GM08714 (cell line): ENCODE measurements around the gene GM2A.
"Not testable (repeated sequence)": the region's sequence is repeated elsewhere in the genome, so short reads cannot be mapped to it uniquely, and the experiment has no call there.

Experiments
- H3K4me3 ChIP-seq: fragments of 200-500 bp; sonication (Bioruptor generic); 2 replicates; pipeline ENCODE4 v1.5.1; 2014; ENCODE audit warnings: mild to moderate bottlenecking, low read length, inconsistent platforms
- ZNF274 ChIP-seq: IDR thresholded peaks from 2 replicates; pipeline ENCODE4 v1.6.1; 2012; ENCODE audit warnings: mild to moderate bottlenecking, low read depth, low read length

The GM2A gene

DNA sequence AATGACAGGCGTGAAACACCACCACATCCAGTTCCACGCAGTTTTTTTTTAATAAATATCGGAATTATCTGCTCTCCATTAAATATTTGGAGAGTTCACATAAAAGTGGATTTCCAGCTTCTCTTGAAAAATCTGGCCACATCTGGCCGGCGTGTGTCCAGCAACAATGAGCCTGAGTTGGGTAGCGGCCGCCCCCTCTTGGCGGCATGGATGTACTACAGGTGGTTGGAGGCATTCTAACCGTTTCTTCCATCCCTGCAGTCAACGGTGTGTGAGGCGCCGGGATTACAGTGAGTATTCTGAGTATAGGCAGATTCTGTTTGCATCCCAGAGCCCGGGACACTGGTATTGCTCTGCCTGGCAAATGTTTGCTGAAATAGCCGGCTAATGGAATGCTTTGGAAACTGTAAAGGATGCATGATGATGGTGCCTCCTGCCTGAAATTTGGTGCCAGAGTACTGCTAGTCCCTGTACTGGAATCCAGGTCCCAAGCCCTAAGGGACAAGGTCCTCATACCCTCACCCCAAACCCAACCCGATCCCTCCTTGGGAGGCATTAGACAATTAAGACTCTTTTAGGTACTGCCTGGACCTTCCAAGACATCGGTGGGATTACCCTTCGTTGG is 13.6 kb upstream of the GM2A start:
- H3K4me3 ChIP-seq, result no peak overlapping the region; the same call in 1 of the 2 replicates
- no peak for TF ChIP-seq ZNF274

GRCh38 chr5:151240268-151240835 is 12.6 kb upstream of the GM2A start:
- not testable (repeated sequence) for H3K4me3 ChIP-seq

DNA sequence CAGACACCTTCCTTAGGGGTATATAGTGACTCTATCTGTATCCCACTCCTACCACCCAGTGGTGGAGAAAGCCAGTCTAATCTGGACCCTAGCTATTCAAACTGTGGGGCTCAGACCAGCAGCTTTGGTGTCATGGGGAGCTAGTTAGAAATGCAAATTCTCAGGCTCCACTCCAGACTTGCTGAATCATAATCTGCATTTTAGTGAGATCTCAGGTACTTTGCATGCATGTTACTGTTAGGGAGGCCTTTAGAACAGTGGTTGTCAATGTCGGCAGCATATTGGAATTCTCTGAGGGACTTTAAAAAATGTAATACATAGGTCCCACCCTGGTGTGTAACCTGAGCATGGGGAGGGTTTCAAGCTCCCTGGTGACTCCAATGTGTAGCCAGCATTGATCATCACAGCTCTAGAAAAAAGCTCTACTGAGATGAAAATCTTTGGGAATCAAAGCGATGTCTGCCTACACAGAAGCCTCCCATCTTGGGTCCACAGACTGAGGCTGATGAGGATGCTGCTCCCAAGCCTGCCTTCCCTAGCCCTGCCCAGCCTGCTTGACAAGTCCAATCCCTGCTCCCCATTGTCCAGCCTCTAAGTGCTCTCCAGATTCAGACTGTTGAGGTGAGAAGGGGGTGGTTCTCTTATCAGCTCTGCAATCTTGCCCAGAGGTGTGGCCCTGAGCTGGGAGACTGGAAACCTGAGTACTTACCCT is 11.9 kb upstream of the GM2A start:
- no peak for TF ChIP-seq ZNF274
- no peak overlapping the region for H3K4me3 ChIP-seq

DNA sequence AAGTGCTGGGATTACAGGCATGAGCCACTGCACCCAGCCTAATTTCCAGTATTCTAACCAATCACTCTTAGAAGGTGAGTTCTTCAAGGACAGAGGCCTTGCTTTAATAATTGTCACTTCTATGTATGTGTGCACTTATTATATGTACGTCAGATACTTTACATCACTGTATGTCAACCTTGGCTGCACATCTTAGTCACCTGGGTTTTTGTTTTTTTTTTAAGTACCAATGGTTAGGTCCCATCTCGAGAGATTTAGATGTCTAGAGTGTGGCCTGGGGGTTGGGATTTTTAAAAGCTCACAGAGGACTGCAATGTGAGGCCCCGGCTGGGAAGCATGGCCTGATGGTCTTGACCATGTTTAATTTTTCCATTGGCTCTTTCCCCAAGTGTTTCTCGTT is 9.9 kb upstream of the GM2A start:
- no peak overlapping the region for H3K4me3 ChIP-seq
- TF ChIP-seq ZNF274, result no peak

DNA sequence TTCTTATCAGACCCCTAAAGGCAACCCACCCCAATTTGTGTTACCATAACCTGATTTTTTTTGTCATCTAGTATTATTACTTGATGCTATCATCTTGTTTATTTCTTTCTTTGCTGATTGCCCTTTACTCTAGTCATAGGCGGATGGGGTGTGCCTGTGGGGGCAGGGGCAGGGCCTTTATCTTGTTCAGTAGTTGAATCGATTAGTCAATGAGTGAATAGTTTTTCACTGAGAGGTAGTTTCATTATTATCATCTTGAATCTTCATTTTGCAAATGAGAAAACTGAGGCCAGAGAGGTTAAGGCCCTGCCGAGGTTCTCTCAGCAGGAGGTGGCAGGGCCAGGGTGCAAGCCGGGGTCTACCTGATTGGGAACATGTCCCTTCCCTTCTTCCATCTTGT is 9.4 kb upstream of the GM2A start:
- TF ChIP-seq ZNF274, result no peak
- no peak overlapping the region for H3K4me3 ChIP-seq

DNA sequence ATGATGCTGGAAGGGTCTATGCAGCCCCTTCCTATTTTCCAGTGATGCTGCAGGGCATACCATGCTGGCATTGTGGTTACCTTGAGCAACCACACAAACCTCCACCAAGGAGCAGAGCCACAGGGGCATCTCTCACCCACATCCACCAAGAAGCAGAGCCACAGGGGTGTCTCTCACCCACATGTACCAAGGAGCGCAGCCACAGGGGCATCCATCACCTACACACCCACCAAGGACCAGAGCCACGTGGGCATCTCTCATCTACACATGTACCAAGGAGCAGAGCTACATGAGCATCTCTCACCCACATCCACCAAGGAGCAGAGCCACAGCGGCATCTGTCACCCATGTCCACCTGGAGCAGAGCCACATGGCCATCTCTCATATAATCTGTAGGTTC is 8.8 kb upstream of the GM2A start:
- H3K4me3 ChIP-seq, result no peak overlapping the region
- no peak for TF ChIP-seq ZNF274

- TF ChIP-seq ZNF274, result no peak
Measured at GRCh38 chr5:151245680-151246219, 7.2 kb upstream of the GM2A start.

DNA sequence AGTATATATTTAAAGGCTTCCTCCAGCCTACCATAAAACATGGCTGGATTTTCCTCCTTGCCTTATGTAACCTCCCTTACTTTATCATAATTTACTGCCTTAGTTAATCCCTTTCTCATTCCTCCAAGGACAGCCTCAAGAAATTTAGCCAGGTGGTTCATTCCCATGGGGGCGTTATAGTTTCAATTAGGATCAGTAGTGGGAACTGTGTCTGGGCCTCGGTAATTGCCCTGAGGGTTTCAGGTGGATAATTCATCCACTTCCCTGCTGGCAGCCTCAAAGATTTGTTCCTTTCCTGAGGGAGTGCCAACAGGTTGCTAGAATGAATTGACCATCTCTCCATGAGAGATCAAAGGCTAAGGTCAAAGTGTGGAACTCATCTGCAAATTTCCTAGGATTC is 4.3 kb upstream of the GM2A start:
- TF ChIP-seq ZNF274, result no peak
- H3K4me3 ChIP-seq, result no peak overlapping the region

More at GRCh38 chr5:151245680-151246219, 7.2 kb upstream of the GM2A start:
- H3K4me3 ChIP-seq, result no peak overlapping the region

GRCh38 chr5:151249281-151249680 is 3.7 kb upstream of the GM2A start:
- TF ChIP-seq ZNF274, result no peak
- H3K4me3 ChIP-seq, result no peak overlapping the region

DNA sequence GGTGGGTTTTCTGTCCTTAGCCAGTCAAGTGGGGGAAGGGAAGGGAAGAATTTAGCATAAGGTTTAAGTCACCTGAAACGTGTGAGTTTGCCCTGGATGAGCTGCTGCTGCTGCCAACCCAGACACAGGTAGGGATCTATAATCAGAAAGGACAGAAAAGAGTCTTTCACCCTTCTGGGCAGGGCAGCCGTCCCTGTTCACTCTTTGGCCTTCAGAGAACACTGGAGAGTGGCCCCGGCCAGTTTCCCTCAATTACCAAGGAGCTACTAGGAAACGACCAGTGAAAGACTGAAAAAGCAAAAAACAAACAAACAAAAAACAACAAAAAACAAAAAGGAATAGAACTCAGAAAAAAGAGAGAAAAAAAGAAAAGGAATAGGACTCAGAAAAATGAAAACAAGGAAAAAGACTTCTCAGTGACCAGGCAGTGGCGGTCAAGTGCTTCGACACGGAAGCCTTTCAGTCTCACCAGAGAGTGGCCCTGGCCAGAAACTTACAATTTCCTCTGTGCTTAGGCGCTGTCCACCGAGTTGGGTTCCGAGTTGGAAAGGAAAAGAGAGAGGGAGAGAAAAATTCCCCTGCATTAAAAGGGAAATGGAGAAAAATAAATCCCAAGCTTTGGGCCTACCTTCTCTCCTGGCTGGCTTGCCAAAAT is 2.5 kb upstream of the GM2A start:
- H3K4me3 ChIP-seq, result no peak overlapping the region
- no peak for TF ChIP-seq ZNF274

- no peak for TF ChIP-seq ZNF274
- H3K4me3 ChIP-seq, result no peak overlapping the region
Measured at GRCh38 chr5:151251001-151251551, 1.9 kb upstream of the GM2A start.

DNA sequence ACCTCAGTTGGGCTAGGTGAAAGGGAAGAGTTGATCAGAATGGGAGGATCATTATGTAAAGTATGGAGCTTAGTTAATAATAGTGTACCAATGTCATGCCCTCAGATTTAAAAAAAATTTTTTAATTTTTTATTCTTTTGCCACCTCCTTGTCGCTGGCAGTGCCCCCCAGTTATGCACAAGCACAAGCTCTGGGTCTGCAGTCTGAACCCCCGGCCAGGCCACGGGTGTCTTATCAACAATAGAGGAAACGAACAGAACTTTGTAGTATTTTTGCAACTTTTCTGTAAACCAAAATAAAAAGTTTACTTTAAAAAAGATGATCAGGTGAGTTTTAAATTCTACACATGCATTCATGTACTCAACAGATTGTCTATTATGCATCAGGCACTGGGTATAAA is 1.4 kb upstream of the GM2A start:
- no peak for TF ChIP-seq ZNF274
- H3K4me3 ChIP-seq, result no peak overlapping the region

DNA sequence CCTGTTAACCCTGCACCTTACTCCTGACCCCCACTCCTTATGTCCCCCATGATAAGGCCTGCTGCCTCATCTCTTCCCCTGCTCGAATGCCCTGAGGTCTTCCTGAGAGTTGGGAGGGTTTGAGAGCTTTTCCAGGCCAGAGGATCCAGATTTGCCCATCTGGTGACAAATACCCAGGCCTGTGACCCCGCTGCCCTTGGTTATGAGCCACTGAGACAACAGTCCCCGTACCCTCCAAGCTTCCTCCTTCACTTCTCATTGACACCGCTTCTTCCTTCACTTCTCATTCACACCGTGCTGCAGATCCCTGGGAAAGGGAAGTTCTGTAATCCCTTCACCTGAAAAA is 593 bp downstream of the GM2A start:
- peak overlapping the region; percentile 87 for H3K4me3 ChIP-seq
- no peak for TF ChIP-seq ZNF274

- no peak for TF ChIP-seq ZNF274
- H3K4me3 ChIP-seq, result peak overlapping the region; percentile 87
Measured at GRCh38 chr5:151254556-151254955, 1.6 kb downstream of the GM2A start.

- peak overlapping the region; percentile 31; the same call in 1 of the 2 replicates for H3K4me3 ChIP-seq
Measured at GRCh38 chr5:151254990-151255389, 2.0 kb downstream of the GM2A start.
